Activated T-cell treated with anti-CD3 and anti-CD28 coated beads, Interleukin-2, amount 50 U/mL, for 24 hours (primary cell): ENCODE data around the gene IKZF2.

Experiments
- DNase-seq: peaks from one replicate; pipeline ENCODE4 v3.0.0-alpha.2; 2020
- H3K27ac Mint-ChIP-seq: 2 replicates; pipeline ENCODE4 v1.8.0; 2020; ENCODE audit warnings: mild to moderate bottlenecking, mixed read lengths
- H3K27me3 Mint-ChIP-seq: 2 replicates; pipeline ENCODE4 v1.8.0; 2020; ENCODE audit warnings: mixed read lengths
- H3K36me3 Mint-ChIP-seq: 2 replicates; pipeline ENCODE4 v1.8.0; 2020; ENCODE audit warnings: low read depth, mixed read lengths
- H3K4me1 Mint-ChIP-seq: 2 replicates; pipeline ENCODE4 v1.8.0; 2020; ENCODE audit warnings: low read depth, mixed read lengths
- H3K4me3 Mint-ChIP-seq: 2 replicates; pipeline ENCODE4 v1.8.0; 2020; ENCODE audit warnings: mild to moderate bottlenecking, moderate library complexity, mixed read lengths
- H3K9me3 Mint-ChIP-seq: 2 replicates; pipeline ENCODE4 v1.8.0; 2020; ENCODE audit warnings: mixed read lengths

Gene IKZF2

DNA sequence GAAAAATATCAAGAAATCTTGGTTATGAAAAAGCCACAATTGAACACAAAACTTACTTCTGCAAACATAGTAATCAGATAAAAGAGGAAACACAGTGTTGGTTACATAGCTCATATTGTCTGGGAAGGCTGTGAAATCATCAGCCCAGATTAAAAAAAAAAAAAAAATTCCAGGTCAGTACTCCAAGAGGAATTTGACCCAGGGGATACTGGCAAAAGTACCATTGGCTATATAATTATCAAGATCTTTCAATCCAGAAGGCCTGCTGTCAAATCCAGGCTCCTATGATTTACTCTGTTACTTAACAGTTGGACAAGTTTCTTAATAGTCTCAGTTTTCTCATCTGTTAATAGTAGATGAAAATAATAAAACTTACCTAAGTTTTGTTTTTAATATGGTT is 12.9 kb upstream of the IKZF2 start:
- no peaks in the 10 kb centered on the region for H3K9me3 Mint-ChIP-seq
- no peak overlapping the region for H3K4me3 Mint-ChIP-seq
- H3K27ac Mint-ChIP-seq = no peak overlapping the region
- no peaks in the 10 kb centered on the region for H3K36me3 Mint-ChIP-seq
- DNase-seq = no peak
- H3K4me1 Mint-ChIP-seq = no peaks in the 10 kb centered on the region
- no peaks in the 10 kb centered on the region for H3K27me3 Mint-ChIP-seq

DNA sequence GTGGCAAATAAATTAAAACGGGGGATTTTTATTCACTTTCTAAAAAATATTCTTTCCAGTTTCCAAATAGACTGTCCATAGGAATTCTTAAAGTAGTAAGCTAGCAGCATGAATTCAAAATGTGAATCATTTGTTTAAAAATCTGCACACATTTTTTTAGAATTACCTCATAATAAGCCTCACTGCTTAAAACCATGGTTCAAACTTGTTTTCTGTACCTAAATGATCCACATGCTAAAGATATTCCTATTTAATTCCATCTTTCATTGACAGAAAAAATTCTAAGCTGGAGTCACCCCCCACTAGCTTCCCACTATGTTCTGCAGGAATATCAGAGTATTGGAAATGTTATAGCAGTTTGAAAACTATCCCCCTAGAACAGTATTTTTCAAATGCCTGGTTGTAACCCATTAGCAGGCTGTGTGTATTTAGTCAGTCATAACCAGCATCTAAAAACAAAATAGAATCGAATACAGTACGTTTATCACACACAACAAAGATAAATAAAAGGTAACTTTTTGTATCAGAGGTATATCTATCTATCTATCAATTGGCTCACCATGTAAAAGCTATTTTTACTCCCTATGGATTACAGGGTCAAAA is 11.2 kb upstream of the IKZF2 start:
- peaks cover 3% of the 10 kb centered on the region for H3K4me1 Mint-ChIP-seq
- H3K36me3 Mint-ChIP-seq = no peaks in the 10 kb centered on the region
- no peak overlapping the region for H3K4me3 Mint-ChIP-seq
- H3K27me3 Mint-ChIP-seq = peaks cover 5% of the 10 kb centered on the region
- no peaks in the 10 kb centered on the region for H3K9me3 Mint-ChIP-seq
- no peak for DNase-seq
- H3K27ac Mint-ChIP-seq = no peak overlapping the region

DNA sequence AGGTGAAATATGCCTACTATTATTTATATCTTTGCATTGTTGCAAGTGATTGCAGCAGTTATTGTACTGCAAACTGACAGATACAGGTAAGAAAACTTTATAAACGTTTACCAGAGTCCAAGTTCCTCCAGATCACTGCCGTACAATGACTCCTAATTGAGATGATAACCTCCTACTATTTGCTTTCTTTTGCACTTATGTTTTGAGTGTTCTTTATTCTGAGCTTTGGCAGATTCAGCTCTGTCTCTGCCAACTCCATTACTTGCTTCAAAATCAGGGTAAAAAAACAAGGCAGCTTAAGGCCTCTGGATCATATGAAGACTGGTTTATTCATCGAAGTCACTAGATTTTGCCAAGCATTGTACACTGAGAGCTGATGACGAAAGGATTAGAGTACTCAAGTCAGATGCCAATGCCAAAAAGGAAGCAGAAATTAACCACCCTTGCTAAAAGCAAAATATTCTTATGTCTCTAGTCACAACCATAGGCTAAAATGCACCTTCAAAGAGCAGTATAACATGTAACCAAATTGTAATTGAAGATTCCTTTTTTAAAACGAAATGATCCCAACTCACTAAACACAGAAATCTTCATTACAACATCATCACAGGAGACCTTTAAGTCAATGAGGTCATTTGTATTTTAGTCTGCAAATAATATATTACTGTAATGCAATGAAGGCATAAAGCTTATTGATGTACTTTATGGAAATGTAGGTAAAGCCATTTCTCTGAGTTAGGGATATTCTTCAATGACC is 10.5 kb upstream of the IKZF2 start:
- Mint-ChIP-seq H3K4me3 (no peak overlapping the region), H3K36me3 (no peaks in the 10 kb centered on the region), H3K4me1 (peaks cover 7% of the 10 kb centered on the region), H3K27ac (no peak overlapping the region), H3K9me3 (no peaks in the 10 kb centered on the region), H3K27me3 (peaks cover 5% of the 10 kb centered on the region)
- no peak for DNase-seq

DNA sequence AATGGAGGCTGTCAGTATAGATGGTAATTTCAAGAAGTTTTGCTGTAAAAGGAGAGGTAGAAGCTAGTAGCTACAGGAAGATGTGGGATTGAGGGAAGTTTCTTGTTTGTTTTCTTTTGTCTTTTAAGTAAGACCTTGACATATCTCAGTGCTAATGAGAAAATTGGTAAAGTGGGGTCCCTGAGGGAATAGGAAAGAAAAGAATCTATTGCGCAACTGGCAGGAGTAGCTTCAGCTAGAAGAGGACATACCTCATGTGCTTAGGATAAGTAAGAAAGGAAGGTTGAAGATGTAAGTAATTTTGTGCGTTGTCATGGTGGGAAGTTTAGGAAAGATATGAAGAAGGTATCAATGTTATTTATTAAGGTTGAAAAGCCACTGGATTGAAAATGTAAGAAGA is 8.4 kb upstream of the IKZF2 start:
- Mint-ChIP-seq H3K9me3 (no peaks in the 10 kb centered on the region), H3K27me3 (peaks cover 18% of the 10 kb centered on the region), H3K27ac (no peak overlapping the region), H3K36me3 (no peaks in the 10 kb centered on the region), H3K4me3 (no peak overlapping the region), H3K4me1 (peaks cover 14% of the 10 kb centered on the region)
- no peak for DNase-seq

DNA sequence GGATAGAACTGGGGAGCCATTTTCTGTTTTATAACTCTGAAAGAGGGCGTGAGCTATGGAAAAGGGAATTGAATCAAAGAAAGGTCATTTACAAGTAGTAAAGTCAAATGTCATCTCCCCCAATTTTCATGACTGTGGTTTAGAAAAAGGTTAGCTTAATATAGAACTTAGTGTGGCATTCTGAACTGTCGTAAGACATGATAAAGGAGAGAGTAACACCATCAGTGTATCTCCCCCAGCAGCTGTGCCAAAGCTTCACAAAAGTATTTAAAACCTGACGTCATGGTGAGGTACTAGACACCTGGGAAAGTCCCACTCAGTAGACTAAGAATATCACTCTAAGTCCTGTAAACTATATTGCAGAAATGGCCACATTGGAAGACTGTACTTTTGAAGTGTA is 5.8 kb upstream of the IKZF2 start:
- Mint-ChIP-seq H3K4me3 (no peak overlapping the region), H3K4me1 (peaks cover 26% of the 10 kb centered on the region), H3K27ac (no peak overlapping the region)

DNA sequence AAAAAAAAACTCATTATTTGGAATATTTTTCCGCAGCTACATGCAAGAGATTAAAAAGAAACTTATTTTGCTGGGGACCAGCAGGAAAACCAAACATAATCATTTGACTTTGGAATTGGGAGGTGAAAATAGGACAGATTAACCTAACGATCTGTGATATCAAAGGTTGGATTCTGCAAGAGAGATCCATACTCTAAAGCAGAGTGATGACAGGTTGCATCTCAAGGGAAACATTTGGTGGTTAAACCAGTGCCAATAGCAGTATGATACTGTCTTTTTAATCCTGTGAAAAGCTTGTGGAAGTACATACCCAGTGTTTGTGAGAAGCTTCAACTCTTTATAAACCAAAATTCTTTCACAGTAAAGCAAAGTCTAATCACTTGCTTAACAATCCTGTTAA is 5.3 kb upstream of the IKZF2 start:
- no peak overlapping the region for H3K27ac Mint-ChIP-seq
- peaks cover 43% of the 10 kb centered on the region for H3K27me3 Mint-ChIP-seq
- peaks cover 29% of the 10 kb centered on the region for H3K4me1 Mint-ChIP-seq
- H3K9me3 Mint-ChIP-seq = no peaks in the 10 kb centered on the region
- no peak overlapping the region for H3K4me3 Mint-ChIP-seq
- DNase-seq = no peak
- H3K36me3 Mint-ChIP-seq = no peaks in the 10 kb centered on the region

More for the DNA sequence above, 5.8 kb upstream of the IKZF2 start:
- Mint-ChIP-seq H3K9me3 (no peaks in the 10 kb centered on the region), H3K36me3 (no peaks in the 10 kb centered on the region), H3K27me3 (peaks cover 41% of the 10 kb centered on the region)
- no peak for DNase-seq

DNA sequence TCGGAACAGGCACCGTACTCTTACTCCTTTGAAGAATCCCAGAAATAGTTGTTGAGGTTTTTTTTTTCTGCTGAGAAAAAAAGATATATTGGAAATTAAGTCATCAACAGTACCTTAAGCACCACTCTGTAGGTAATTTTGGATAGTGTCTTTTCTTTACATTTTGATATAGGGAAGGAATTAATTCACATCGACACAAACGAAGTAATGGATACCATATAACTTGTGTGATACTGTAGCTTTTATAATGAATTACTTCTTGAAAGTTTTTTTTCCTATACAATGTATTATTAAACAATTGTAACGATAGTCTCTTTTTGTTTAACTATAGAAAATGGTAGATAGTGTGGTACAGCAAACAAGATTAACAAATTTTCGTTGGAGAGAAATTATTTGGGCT is 1.5 kb upstream of the IKZF2 start:
- DNase-seq = no peak
- H3K4me3 Mint-ChIP-seq = peak overlapping the region; percentile 82
- no peaks in the 10 kb centered on the region for H3K9me3 Mint-ChIP-seq
- peaks cover 56% of the 10 kb centered on the region for H3K4me1 Mint-ChIP-seq
- H3K27me3 Mint-ChIP-seq = peaks cover 65% of the 10 kb centered on the region
- peaks cover 2% of the 10 kb centered on the region for H3K36me3 Mint-ChIP-seq
- peak overlapping the region; percentile 79 for H3K27ac Mint-ChIP-seq

DNA sequence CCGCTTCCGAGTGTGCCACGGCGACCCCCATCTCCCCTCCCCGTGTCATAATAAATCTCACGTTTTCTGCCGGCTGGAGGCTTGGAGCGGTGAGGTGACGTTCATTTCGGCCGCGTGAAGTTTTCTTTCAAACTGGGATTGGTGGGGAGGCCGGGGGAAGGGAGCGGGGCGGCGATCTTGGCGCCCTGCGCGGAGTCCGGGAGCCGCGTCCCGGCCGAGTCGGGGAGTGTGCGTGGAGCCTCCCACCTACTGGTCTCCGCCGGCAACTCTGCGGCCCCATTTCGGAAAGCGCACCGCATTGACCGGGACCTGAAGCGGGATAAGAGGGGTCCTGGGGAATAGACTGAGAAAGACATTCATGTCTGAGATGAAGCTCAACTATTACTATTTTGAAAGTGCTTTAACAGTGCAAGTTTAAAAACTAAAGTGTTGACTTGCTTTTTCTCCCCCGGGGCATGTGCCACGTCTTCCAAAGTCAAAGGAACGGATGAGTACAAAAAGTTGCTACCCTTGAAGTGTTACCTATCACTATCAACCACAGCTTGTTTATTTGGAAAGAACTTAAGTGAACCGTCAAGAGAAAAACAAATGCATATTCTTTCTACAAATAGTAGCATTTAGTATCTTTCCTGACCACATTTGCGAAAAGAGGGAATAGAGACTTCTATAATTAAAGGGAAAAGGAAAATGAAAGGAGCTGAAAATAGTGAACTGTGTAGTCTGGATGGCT is 818 bp upstream of the IKZF2 start:
- H3K4me3 Mint-ChIP-seq = peak overlapping the region; percentile 82
- peaks cover 2% of the 10 kb centered on the region for H3K36me3 Mint-ChIP-seq
- H3K9me3 Mint-ChIP-seq = no peaks in the 10 kb centered on the region
- no peak for DNase-seq
- H3K27me3 Mint-ChIP-seq = peaks cover 63% of the 10 kb centered on the region
- H3K27ac Mint-ChIP-seq = peak overlapping the region; percentile 79
- H3K4me1 Mint-ChIP-seq = peaks cover 51% of the 10 kb centered on the region

DNA sequence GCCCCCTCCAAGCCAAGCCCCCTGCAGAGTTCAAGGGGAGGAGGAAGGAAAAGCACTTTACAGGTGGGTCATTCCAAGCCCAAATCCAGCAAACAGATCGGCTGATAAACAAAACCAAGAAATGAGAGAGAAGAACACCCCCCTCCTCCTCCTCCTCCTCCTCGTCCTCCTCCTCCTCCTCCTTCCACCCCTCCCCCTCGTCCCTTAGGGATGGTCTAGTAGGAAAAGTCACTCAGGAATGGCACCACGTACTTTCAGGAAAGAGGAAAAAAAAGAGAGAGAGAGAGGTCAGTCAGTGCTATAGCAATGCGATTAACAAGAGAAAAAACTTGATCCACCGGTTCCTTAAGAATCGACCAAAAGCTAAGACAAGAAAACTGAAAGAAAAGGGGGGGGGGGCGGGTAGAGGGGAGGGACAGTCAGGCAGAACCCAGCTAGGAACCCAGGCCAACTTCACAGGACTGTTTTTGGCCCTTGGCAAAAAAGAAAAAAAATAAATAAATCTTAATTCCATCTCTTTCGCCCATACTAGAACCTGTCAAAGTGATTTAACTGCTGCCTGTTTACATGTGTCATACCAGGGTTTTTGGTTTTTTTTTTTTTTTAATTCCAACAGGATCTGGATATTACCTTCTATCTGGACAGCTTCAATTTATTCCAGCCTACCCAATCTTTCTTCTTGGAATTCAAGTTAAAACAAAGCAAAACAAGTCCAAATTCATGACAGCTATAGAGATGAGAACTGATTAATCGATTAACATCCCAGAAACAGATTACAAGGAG is 906 bp downstream of the IKZF2 start:
- peaks cover 2% of the 10 kb centered on the region for H3K36me3 Mint-ChIP-seq
- peak overlapping the region; percentile 87 for H3K4me3 Mint-ChIP-seq
- peak; percentile 27 for DNase-seq
- H3K27me3 Mint-ChIP-seq = peaks cover 55% of the 10 kb centered on the region
- no peaks in the 10 kb centered on the region for H3K9me3 Mint-ChIP-seq
- peaks cover 44% of the 10 kb centered on the region for H3K4me1 Mint-ChIP-seq
- H3K27ac Mint-ChIP-seq = peak overlapping the region; percentile 86

DNA sequence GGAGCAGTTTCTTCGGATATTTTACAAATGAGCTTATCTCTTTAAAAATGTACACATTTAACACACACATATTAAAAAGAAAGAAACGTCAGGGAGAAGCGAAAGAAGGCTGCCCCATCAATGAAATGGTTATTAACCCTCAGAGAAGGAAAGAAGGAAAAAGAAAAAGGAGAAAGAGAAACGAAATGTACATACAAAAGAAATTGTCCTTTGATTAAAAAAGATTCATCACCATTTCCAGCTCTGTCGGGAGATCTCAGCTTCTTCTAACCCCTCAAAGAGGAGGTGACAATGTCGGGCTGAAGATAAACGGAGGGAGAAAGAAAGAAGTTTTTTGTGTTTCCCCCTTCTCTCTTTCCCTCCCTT is 1.5 kb downstream of the IKZF2 start:
- DNase-seq = no peak
- peak overlapping the region; percentile 87 for H3K4me3 Mint-ChIP-seq
- H3K27me3 Mint-ChIP-seq = peaks cover 57% of the 10 kb centered on the region
- peaks cover 48% of the 10 kb centered on the region for H3K4me1 Mint-ChIP-seq
- peak overlapping the region; percentile 86 for H3K27ac Mint-ChIP-seq
- peaks cover 2% of the 10 kb centered on the region for H3K36me3 Mint-ChIP-seq
- H3K9me3 Mint-ChIP-seq = no peaks in the 10 kb centered on the region

DNA sequence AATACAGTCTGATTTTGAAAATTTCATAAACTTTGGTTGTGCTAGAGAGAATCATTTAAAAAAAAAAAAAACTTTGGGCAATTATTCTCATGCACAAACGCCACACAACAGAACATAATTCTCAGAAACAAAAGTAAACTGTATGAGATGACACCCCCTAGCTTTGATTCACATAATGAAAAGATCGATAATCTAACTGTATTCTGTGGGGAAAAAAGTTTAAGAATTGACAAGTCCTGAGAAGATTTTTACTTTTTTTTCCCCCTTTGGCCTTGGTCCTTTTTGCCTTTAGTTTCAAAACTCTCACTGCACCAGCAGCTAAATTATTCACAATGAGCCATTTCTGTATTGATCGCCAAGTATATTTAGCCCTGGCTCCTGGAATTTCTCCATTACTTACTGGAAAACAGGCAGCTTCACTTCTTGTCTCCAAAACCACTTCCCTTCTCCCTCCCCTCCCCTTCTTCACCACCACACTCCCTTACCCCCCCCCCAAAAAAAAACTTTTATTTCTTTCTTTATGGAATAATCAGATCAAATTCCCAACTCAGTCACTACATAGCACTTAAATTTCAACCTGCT is 2.0 kb downstream of the IKZF2 start:
- H3K4me3 Mint-ChIP-seq = peak overlapping the region; percentile 87
- no peak for DNase-seq
- H3K36me3 Mint-ChIP-seq = peaks cover 2% of the 10 kb centered on the region
- peaks cover 53% of the 10 kb centered on the region for H3K27me3 Mint-ChIP-seq
- H3K4me1 Mint-ChIP-seq = peaks cover 48% of the 10 kb centered on the region
- no peaks in the 10 kb centered on the region for H3K9me3 Mint-ChIP-seq
- H3K27ac Mint-ChIP-seq = peak overlapping the region; percentile 86

DNA sequence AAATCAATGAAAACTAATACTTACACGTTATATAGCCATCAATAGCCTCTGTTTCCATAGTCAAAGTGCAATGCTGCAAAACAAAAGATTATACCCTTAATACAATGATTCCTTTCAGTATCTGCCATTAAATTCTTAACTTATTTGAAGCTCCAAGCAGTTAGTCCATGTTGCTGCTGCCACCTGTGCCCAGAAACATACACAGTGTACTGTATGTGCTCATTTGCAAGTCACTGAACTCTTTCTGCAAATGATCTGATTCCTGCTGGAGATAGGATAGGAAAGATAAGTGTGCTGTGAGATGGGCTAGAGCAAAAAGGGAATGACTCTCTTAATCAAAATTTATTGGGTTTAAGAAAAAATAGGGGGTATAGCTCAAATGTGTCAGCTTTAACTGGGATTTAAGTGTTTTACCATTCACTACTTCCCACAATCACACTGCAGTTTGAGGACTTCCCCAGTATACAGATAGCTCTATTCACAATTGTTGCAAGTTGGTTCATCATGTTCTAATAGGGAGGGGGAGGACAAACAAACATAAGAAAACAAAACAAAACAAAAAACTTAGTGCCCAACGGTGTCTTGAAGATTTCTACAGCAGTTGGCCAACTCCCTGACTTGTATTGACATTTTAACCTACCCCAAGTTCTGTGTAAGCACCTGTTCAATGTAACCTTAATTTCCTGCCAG is 2.7 kb downstream of the IKZF2 start:
- H3K9me3 Mint-ChIP-seq = no peaks in the 10 kb centered on the region
- H3K4me3 Mint-ChIP-seq = peak overlapping the region; percentile 87
- peak overlapping the region; percentile 86 for H3K27ac Mint-ChIP-seq
- peaks cover 46% of the 10 kb centered on the region for H3K27me3 Mint-ChIP-seq
- peaks cover 2% of the 10 kb centered on the region for H3K36me3 Mint-ChIP-seq
- H3K4me1 Mint-ChIP-seq = peaks cover 45% of the 10 kb centered on the region
- no peak for DNase-seq

DNA sequence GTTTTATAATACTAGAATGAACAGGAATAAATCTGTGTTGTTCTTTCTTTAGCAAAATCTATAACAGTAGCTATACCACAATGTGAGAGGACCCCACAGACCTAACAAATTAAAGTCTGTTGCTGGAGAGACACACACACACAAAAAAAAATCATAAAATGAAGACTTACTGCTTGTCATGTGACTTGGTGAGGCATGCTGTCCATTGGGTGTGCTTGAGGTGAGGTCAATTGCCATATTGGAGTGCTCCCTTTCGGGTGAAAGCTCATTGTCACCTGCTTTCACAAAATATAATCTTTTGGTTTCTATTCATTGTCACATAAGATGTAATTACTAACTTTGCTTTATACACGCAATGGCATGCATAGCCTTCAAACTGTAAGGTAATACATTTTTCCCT is 3.9 kb downstream of the IKZF2 start:
- Mint-ChIP-seq H3K27ac (peak overlapping the region; percentile 78), H3K36me3 (peaks cover 2% of the 10 kb centered on the region), H3K4me3 (peak overlapping the region; percentile 87), H3K4me1 (peaks cover 39% of the 10 kb centered on the region), H3K9me3 (no peaks in the 10 kb centered on the region), H3K27me3 (peaks cover 36% of the 10 kb centered on the region)
- no peak for DNase-seq
